Activated T-cell treated with anti-CD3 and anti-CD28 coated beads, Interleukin-2, amount 50 U/mL, for 72 hours (primary cell): Measurements from ENCODE around the gene TTC33. TPM values are rescaled to one million over a fixed set of nuclear protein-coding genes. Genes with fewer than 3 reads are reported as not detected.
"Not testable (repeated sequence)": the region's sequence is repeated elsewhere in the genome, so short reads cannot be mapped to it uniquely, and the experiment has no call there.

Source experiments
- ATAC-seq, 2 donors: fragments of 150-1000 bp; cut with Tn5 transposase; replicated peaks in 1 of 2; 2 replicates each; pipeline ENCODE4 v1.10.0; 2021; ENCODE audit warnings: moderate library complexity in 2 of 2, mild to moderate bottlenecking in 1 of 2
- DNase-seq, 2 donors: peaks; one replicate each; pipeline ENCODE4 v3.0.0; 2021 to 2022; ENCODE audit warnings: mixed read lengths in 1 of 2
- H3K27ac Mint-ChIP-seq: one replicate; pipeline ENCODE4 v1.8.0; 2022; ENCODE audit warnings: mild to moderate bottlenecking, moderate library complexity, mixed read lengths
- H3K27me3 Mint-ChIP-seq: one replicate; pipeline ENCODE4 v1.8.0; 2022; ENCODE audit warnings: low read depth, mixed read lengths
- H3K36me3 Mint-ChIP-seq, 2 donors: one replicate each; pipeline ENCODE4 v1.8.0; 2022; ENCODE audit warnings: mixed read lengths in 2 of 2, mild to moderate bottlenecking in 1 of 2; ENCODE audit not compliant: insufficient read depth in 2 of 2
- H3K4me1 Mint-ChIP-seq: one replicate; pipeline ENCODE4 v1.8.0; 2022; ENCODE audit warnings: low read depth, mixed read lengths
- H3K4me3 Mint-ChIP-seq, 2 donors: one replicate each; pipeline ENCODE4 v1.8.0; 2022; ENCODE audit warnings: mild to moderate bottlenecking in 2 of 2, mixed read lengths in 2 of 2, moderate library complexity in 2 of 2
- H3K9me3 Mint-ChIP-seq, 2 donors: one replicate each; pipeline ENCODE4 v1.8.0; 2022; ENCODE audit warnings: mixed read lengths in 2 of 2
- total RNA-seq, 2 donors: library from RNA; stranded (reverse); gene quantifications; one replicate each; pipeline ENCODE4 v1.2.3, GENCODE V29; 2022

TTC33 gene
- total RNA-seq, 2 donors from 2014 or later: 29.4 to 33.5 TPM

GRCh38 chr5:40790947-40791593 lies 35.3 kb upstream of the TTC33 start:
- H3K27me3 Mint-ChIP-seq: no peaks in the 10 kb centered on the region
- DNase-seq (no peak), ATAC-seq (no peak)
- H3K9me3 Mint-ChIP-seq: peaks cover 2 to 3% of the 10 kb centered on the region in 2 donors
- H3K4me3 Mint-ChIP-seq: peak overlapping the region in 1 of 2 donors; percentile 31
- peak overlapping the region; percentile 85 for H3K27ac Mint-ChIP-seq
- H3K36me3 Mint-ChIP-seq: peaks cover 13 to 26% of the 10 kb centered on the region in 2 donors
- peaks cover 67% of the 10 kb centered on the region for H3K4me1 Mint-ChIP-seq

GRCh38 chr5:40788941-40789340 lies 33.2 kb upstream of the TTC33 start:
- Mint-ChIP-seq H3K36me3 (peaks cover 15 to 19% of the 10 kb centered on the region in 2 donors), H3K4me1 (peaks cover 54% of the 10 kb centered on the region)
- H3K27ac Mint-ChIP-seq, ATAC-seq, DNase-seq, H3K27me3 Mint-ChIP-seq, H3K4me3 Mint-ChIP-seq, H3K9me3 Mint-ChIP-seq: not testable (repeated sequence)

- H3K27me3 Mint-ChIP-seq: no peaks in the 10 kb centered on the region
- ATAC-seq (no peak), DNase-seq (no peak)
- H3K4me3 Mint-ChIP-seq: no peak overlapping the region
- H3K9me3 Mint-ChIP-seq: peaks cover 2 to 3% of the 10 kb centered on the region in 2 donors
- H3K27ac Mint-ChIP-seq: peak overlapping the region; percentile 75
- peaks cover 45% of the 10 kb centered on the region for H3K4me1 Mint-ChIP-seq
- H3K36me3 Mint-ChIP-seq: peaks cover 15 to 19% of the 10 kb centered on the region in 2 donors
Measured at GRCh38 chr5:40787986-40788385, 32.2 kb upstream of the TTC33 start.

GRCh38 chr5:40786664-40787063 lies 30.9 kb upstream of the TTC33 start:
- peaks cover 38% of the 10 kb centered on the region for H3K4me1 Mint-ChIP-seq
- H3K4me3 Mint-ChIP-seq: not testable (repeated sequence)

GRCh38 chr5:40784916-40785315 lies 29.2 kb upstream of the TTC33 start:
- no peaks in the 10 kb centered on the region for H3K27me3 Mint-ChIP-seq
- peaks cover 23% of the 10 kb centered on the region for H3K4me1 Mint-ChIP-seq
- H3K36me3 Mint-ChIP-seq: peaks cover 15 to 19% of the 10 kb centered on the region in 2 donors
- H3K27ac Mint-ChIP-seq: no peak overlapping the region
- no peak for DNase-seq
- no peak overlapping the region for H3K4me3 Mint-ChIP-seq
- peaks cover 2 to 3% of the 10 kb centered on the region in 2 donors for H3K9me3 Mint-ChIP-seq
- no peak for ATAC-seq

More at GRCh38 chr5:40786664-40787063, 30.9 kb upstream of the TTC33 start:
- not testable (repeated sequence) for H3K27ac Mint-ChIP-seq, ATAC-seq, H3K9me3 Mint-ChIP-seq, H3K27me3 Mint-ChIP-seq, DNase-seq
- peaks cover 15 to 19% of the 10 kb centered on the region in 2 donors for H3K36me3 Mint-ChIP-seq

- H3K27me3 Mint-ChIP-seq: no peaks in the 10 kb centered on the region
- peaks cover 15 to 19% of the 10 kb centered on the region in 2 donors for H3K36me3 Mint-ChIP-seq
- ATAC-seq (no peak), DNase-seq (no peak)
- peaks cover 17% of the 10 kb centered on the region for H3K4me1 Mint-ChIP-seq
- H3K27ac Mint-ChIP-seq: peak overlapping the region; percentile 69
- no peak overlapping the region for H3K4me3 Mint-ChIP-seq
- H3K9me3 Mint-ChIP-seq: peaks cover 2 to 3% of the 10 kb centered on the region in 2 donors
Measured at GRCh38 chr5:40784027-40784653, 28.4 kb upstream of the TTC33 start.

GRCh38 chr5:40781843-40782409 lies 26.2 kb upstream of the TTC33 start:
- DNase-seq: no peak
- no peak for ATAC-seq
- H3K4me3 Mint-ChIP-seq: no peak overlapping the region
- peak overlapping the region; percentile 80 for H3K27ac Mint-ChIP-seq
- H3K9me3 Mint-ChIP-seq: no peaks in the 10 kb centered on the region
- H3K36me3 Mint-ChIP-seq: peaks cover 7 to 8% of the 10 kb centered on the region in 2 donors
- H3K4me1 Mint-ChIP-seq: peaks cover 16% of the 10 kb centered on the region
- no peaks in the 10 kb centered on the region for H3K27me3 Mint-ChIP-seq

- H3K27ac Mint-ChIP-seq: peak overlapping the region; percentile 46
Measured at GRCh38 chr5:40780858-40781257, 25.1 kb upstream of the TTC33 start.

GRCh38 chr5:40780199-40780598 lies 24.4 kb upstream of the TTC33 start:
- DNase-seq (no peak), ATAC-seq (no peak)
- H3K9me3 Mint-ChIP-seq: no peaks in the 10 kb centered on the region
- peaks cover 20% of the 10 kb centered on the region for H3K4me1 Mint-ChIP-seq
- H3K27ac Mint-ChIP-seq: no peak overlapping the region
- H3K27me3 Mint-ChIP-seq: no peaks in the 10 kb centered on the region
- H3K36me3 Mint-ChIP-seq: peaks cover 2 to 7% of the 10 kb centered on the region in 2 donors
- no peak overlapping the region for H3K4me3 Mint-ChIP-seq

More at GRCh38 chr5:40780858-40781257, 25.1 kb upstream of the TTC33 start:
- DNase-seq (no peak), ATAC-seq (no peak)
- Mint-ChIP-seq H3K9me3 (no peaks in the 10 kb centered on the region), H3K4me1 (peaks cover 21% of the 10 kb centered on the region), H3K36me3 (peaks cover 5 to 6% of the 10 kb centered on the region in 2 donors), H3K4me3 (no peak overlapping the region), H3K27me3 (no peaks in the 10 kb centered on the region)

- ATAC-seq: no peak
- Mint-ChIP-seq H3K4me3 (no peak overlapping the region), H3K27ac (no peak overlapping the region), H3K36me3 (peaks cover 2 to 7% of the 10 kb centered on the region in 2 donors), H3K4me1 (peaks cover 20% of the 10 kb centered on the region), H3K9me3 (no peaks in the 10 kb centered on the region), H3K27me3 (no peaks in the 10 kb centered on the region)
- DNase-seq: no peak
Measured at GRCh38 chr5:40779561-40779960, 23.8 kb upstream of the TTC33 start.

GRCh38 chr5:40778133-40778532 lies 22.4 kb upstream of the TTC33 start:
- H3K4me1 Mint-ChIP-seq: peaks cover 20% of the 10 kb centered on the region
- H3K27ac Mint-ChIP-seq: peak overlapping the region; percentile 64
- peaks cover 2 to 9% of the 10 kb centered on the region in 2 donors for H3K36me3 Mint-ChIP-seq
- H3K4me3 Mint-ChIP-seq: no peak overlapping the region
- ATAC-seq (no peak), DNase-seq (no peak)
- no peaks in the 10 kb centered on the region for H3K27me3 Mint-ChIP-seq
- no peaks in the 10 kb centered on the region for H3K9me3 Mint-ChIP-seq

- H3K4me1 Mint-ChIP-seq: peaks cover 20% of the 10 kb centered on the region
- H3K27ac Mint-ChIP-seq: peak overlapping the region; percentile 56
- H3K4me3 Mint-ChIP-seq: peak overlapping the region in 1 of 2 donors; percentile 24
- DNase-seq (no peak), ATAC-seq (peak; percentile 5 to 50)
- peaks cover 2 to 9% of the 10 kb centered on the region in 2 donors for H3K36me3 Mint-ChIP-seq
- H3K27me3 Mint-ChIP-seq: no peaks in the 10 kb centered on the region
- no peaks in the 10 kb centered on the region for H3K9me3 Mint-ChIP-seq
Measured at GRCh38 chr5:40776658-40776977, 20.9 kb upstream of the TTC33 start.

GRCh38 chr5:40775846-40776657 lies 20.3 kb upstream of the TTC33 start:
- H3K27me3 Mint-ChIP-seq: no peaks in the 10 kb centered on the region
- H3K4me1 Mint-ChIP-seq: peaks cover 20% of the 10 kb centered on the region
- H3K9me3 Mint-ChIP-seq: no peaks in the 10 kb centered on the region
- H3K4me3 Mint-ChIP-seq: peak overlapping the region in 1 of 2 donors; percentile 24
- no peak for DNase-seq
- peak overlapping the region; percentile 56 for H3K27ac Mint-ChIP-seq
- peak; percentile 66 to 90 for ATAC-seq
- peaks cover 2 to 9% of the 10 kb centered on the region in 2 donors for H3K36me3 Mint-ChIP-seq
